DMS53 (cell line): ENCODE measurements around the gene ACOT7.

Experiments
- DNase-seq: peaks from one replicate; lab custom pipeline; 2025; lab: John Stamatoyannopoulos, UW

Gene ACOT7

GRCh38 chr1:6360517-6361070, 33.0 kb downstream of the ACOT7 start:
- no peak for DNase-seq

GRCh38 chr1:6360117-6360496, 33.5 kb downstream of the ACOT7 start:
- no peak for DNase-seq

GRCh38 chr1:6359216-6360116, 34.1 kb downstream of the ACOT7 start:
- DNase-seq, result no peak

- peak; percentile 53 for DNase-seq
Measured at GRCh38 chr1:6358757-6359201, 34.8 kb downstream of the ACOT7 start.

- no peak for DNase-seq
Measured at GRCh38 chr1:6358144-6358624, 35.4 kb downstream of the ACOT7 start.

GRCh38 chr1:6357243-6357936, 36.2 kb downstream of the ACOT7 start:
- DNase-seq, result peak; percentile 24

- no peak for DNase-seq
Measured at GRCh38 chr1:6355621-6356020, 37.9 kb downstream of the ACOT7 start.

GRCh38 chr1:6354659-6355317, 38.8 kb downstream of the ACOT7 start:
- DNase-seq, result no peak

GRCh38 chr1:6353955-6354658, 39.5 kb downstream of the ACOT7 start:
- DNase-seq, result no peak

- no peak for DNase-seq
Measured at GRCh38 chr1:6353619-6353954, 40.0 kb downstream of the ACOT7 start.

- no peak for DNase-seq
Measured at GRCh38 chr1:6352138-6352563, 41.4 kb downstream of the ACOT7 start.

- peak; percentile 49 for DNase-seq
Measured at GRCh38 chr1:6351480-6352137, 42.0 kb downstream of the ACOT7 start.

- DNase-seq, result no peak
Measured at GRCh38 chr1:6350416-6351088, 43.0 kb downstream of the ACOT7 start.

GRCh38 chr1:6349254-6349943, 44.2 kb downstream of the ACOT7 start:
- no peak for DNase-seq

GRCh38 chr1:6348511-6349191, 44.9 kb downstream of the ACOT7 start:
- peak; percentile 47 for DNase-seq

GRCh38 chr1:6347641-6348487, 45.7 kb downstream of the ACOT7 start:
- DNase-seq, result peak; percentile 62

- DNase-seq, result no peak
Measured at GRCh38 chr1:6345460-6345859, 48.1 kb downstream of the ACOT7 start.

GRCh38 chr1:6345009-6345408, 48.6 kb downstream of the ACOT7 start:
- DNase-seq, result peak; percentile 18
